Measurements from ENCODE around the gene CCSER1.
A peak's percentile ranks its signal among the peaks of the same experiment; 100 is the strongest.

The CCSER1 gene

GRCh38 chr4:90127223-90127705 is at the start of gene CCSER1:
TSS of gene CCSER1 (plus strand) at chr4:90127394.
- Mint-ChIP-seq H3K27ac (ENCODE audit: low read depth) (peak within 1 kb of the TSS; percentile 17), H3K9me3 (no peaks in the 10 kb centered on the region), H3K4me1 (peaks cover 18% of the 10 kb centered on the region), H3K4me3 (peak within 1 kb of the TSS; percentile 64), H3K36me3 (ENCODE audit: insufficient read depth) (peaks cover 6% of the 10 kb centered on the region), H3K27me3 (peaks cover 31% of the 10 kb centered on the region)
- ATAC-seq (replicated peaks; ENCODE audit: extremely low read depth, poor library complexity, severe bottlenecking) (peak; percentile 51), DNase-seq (ENCODE audit: low spot score in 2 of 2) (no peak)

DNA sequence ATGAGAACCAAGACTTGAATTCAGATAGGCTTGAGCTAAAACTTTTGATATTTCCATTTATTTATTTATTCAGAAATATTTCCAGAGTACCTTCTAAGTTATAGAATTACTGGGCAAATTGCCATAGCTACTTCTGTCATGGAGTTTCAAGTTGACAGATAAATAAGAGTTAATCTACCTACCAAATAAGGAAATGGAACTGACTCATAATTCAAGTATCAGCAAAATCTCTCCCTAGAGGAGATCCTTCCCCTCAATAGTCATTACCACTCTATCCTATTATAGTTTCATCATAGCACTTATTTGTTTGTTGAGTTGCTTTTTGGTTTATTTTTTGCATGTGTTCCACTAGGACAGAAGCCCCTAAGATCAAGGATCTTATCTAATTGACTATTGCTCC is 48.8 kb upstream of the CCSER1 start:
- ATAC-seq (replicated peaks; ENCODE audit: extremely low read depth, poor library complexity, severe bottlenecking), result no peak
- DNase-seq (ENCODE audit: low spot score in 2 of 2), result no peak
- no peak overlapping the region for H3K4me3 Mint-ChIP-seq

GRCh38 chr4:90080116-90080515 is 47.1 kb upstream of the CCSER1 start:
- H3K9me3 Mint-ChIP-seq, result peaks cover 6% of the 10 kb centered on the region
- no peak overlapping the region for H3K4me3 Mint-ChIP-seq
- no peak for ATAC-seq (replicated peaks; ENCODE audit: extremely low read depth, poor library complexity, severe bottlenecking)
- peaks cover 4% of the 10 kb centered on the region for H3K27me3 Mint-ChIP-seq
- no peak overlapping the region for H3K27ac Mint-ChIP-seq (ENCODE audit: low read depth)
- no peaks in the 10 kb centered on the region for H3K4me1 Mint-ChIP-seq
- DNase-seq (ENCODE audit: low spot score in 2 of 2), result no peak
- H3K36me3 Mint-ChIP-seq (ENCODE audit: insufficient read depth), result no peaks in the 10 kb centered on the region

More for the DNA sequence above, 48.8 kb upstream of the CCSER1 start:
- no peak overlapping the region for H3K27ac Mint-ChIP-seq (ENCODE audit: low read depth)
- peaks cover 6% of the 10 kb centered on the region for H3K9me3 Mint-ChIP-seq
- H3K4me1 Mint-ChIP-seq, result no peaks in the 10 kb centered on the region
- H3K36me3 Mint-ChIP-seq (ENCODE audit: insufficient read depth), result no peaks in the 10 kb centered on the region
- peaks cover 10% of the 10 kb centered on the region for H3K27me3 Mint-ChIP-seq

DNA sequence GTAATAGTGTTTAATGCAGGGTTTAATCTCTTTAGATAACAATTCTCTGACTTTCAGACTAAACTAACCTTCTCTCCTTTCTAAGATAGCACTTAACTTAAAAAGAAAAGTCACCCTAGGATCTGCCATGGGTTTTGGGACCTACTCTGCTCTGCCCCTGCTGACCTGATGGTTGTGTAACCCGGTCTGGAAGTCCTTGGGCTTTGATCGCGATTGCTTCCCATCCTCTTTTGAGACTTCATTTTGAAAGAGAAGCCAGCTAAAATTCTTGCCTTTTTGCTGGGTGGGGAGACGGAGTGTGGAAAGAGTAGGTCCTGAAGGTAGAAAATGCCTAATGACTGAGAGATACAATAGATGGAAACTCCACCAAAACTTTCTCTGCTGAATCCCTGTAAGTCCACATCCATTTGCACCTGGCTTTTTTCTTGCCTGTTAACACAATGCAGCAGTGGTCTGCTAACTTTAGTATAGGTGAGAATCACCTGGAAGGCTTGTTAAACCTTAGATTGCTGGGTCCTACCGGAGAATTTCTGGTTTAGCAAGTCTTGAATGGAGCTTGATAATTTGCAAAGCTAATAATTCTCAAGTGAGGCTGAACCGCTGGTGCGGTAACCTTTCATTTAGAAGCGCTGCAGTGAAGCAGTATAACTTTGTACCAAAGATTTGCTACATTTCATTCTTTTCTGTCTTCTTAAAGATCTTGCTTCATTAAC is 45.6 kb upstream of the CCSER1 start:
- Mint-ChIP-seq H3K9me3 (peaks cover 6% of the 10 kb centered on the region), H3K4me3 (no peak overlapping the region), H3K27ac (ENCODE audit: low read depth) (no peak overlapping the region), H3K4me1 (no peaks in the 10 kb centered on the region), H3K36me3 (ENCODE audit: insufficient read depth) (no peaks in the 10 kb centered on the region), H3K27me3 (no peaks in the 10 kb centered on the region)
- DNase-seq (ENCODE audit: low spot score in 2 of 2), result no peak
- no peak for ATAC-seq (replicated peaks; ENCODE audit: extremely low read depth, poor library complexity, severe bottlenecking)

DNA sequence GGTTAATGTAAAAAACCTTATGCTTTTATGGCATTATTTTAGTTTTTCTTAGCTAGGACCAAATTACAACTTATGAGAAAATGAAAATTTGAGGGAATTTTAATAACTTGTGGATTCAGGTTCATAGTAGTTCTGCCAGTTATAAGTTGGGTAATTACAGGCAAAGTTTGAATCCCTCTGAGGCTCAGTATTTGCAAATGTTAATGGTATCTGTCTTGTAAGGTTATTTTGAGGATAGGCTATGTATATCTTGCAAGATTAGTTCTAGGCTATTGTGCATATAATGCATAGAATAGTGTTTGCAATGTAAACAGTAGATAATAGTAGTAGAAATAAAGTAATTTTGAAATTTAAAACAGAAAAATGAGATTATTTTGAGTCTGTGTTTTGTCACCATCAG is 44.7 kb upstream of the CCSER1 start:
- Mint-ChIP-seq H3K4me3 (no peak overlapping the region), H3K27ac (ENCODE audit: low read depth) (no peak overlapping the region), H3K36me3 (ENCODE audit: insufficient read depth) (no peaks in the 10 kb centered on the region), H3K4me1 (no peaks in the 10 kb centered on the region), H3K27me3 (no peaks in the 10 kb centered on the region), H3K9me3 (peaks cover 6% of the 10 kb centered on the region)
- no peak for DNase-seq (ENCODE audit: low spot score in 2 of 2)
- no peak for ATAC-seq (replicated peaks; ENCODE audit: extremely low read depth, poor library complexity, severe bottlenecking)

- no peak overlapping the region for H3K4me3 Mint-ChIP-seq
- DNase-seq (ENCODE audit: low spot score in 2 of 2) (no peak), ATAC-seq (replicated peaks; ENCODE audit: extremely low read depth, poor library complexity, severe bottlenecking) (no peak)
- H3K36me3 Mint-ChIP-seq (ENCODE audit: insufficient read depth), result no peaks in the 10 kb centered on the region
- H3K27ac Mint-ChIP-seq (ENCODE audit: low read depth), result no peak overlapping the region
- no peaks in the 10 kb centered on the region for H3K27me3 Mint-ChIP-seq
- H3K9me3 Mint-ChIP-seq, result no peaks in the 10 kb centered on the region
- no peaks in the 10 kb centered on the region for H3K4me1 Mint-ChIP-seq
These were observed 42.8 kb upstream of the CCSER1 start for GRCh38 chr4:90084277-90084966.

DNA sequence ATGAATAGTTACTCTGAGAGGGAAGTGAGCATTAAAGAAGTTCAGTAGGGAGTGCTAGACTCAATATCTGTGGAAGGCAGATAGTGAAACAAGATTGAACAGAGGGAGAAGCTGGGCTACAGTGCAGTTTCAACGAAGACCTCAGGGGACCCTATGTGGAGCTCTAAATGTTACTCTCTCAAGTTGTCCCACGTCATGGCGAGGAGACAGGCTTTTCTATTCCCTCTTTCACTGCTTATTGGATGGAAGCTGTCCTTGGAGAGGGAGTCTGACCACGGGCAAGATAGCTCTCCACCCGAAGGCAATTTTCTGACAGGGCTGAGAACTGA is 42.3 kb upstream of the CCSER1 start:
- H3K27me3 Mint-ChIP-seq, result no peaks in the 10 kb centered on the region
- ATAC-seq (replicated peaks; ENCODE audit: extremely low read depth, poor library complexity, severe bottlenecking) (no peak), DNase-seq (ENCODE audit: low spot score in 2 of 2) (no peak)
- H3K4me1 Mint-ChIP-seq, result no peaks in the 10 kb centered on the region
- H3K9me3 Mint-ChIP-seq, result no peaks in the 10 kb centered on the region
- H3K27ac Mint-ChIP-seq (ENCODE audit: low read depth), result no peak overlapping the region
- H3K4me3 Mint-ChIP-seq, result no peak overlapping the region
- no peaks in the 10 kb centered on the region for H3K36me3 Mint-ChIP-seq (ENCODE audit: insufficient read depth)

DNA sequence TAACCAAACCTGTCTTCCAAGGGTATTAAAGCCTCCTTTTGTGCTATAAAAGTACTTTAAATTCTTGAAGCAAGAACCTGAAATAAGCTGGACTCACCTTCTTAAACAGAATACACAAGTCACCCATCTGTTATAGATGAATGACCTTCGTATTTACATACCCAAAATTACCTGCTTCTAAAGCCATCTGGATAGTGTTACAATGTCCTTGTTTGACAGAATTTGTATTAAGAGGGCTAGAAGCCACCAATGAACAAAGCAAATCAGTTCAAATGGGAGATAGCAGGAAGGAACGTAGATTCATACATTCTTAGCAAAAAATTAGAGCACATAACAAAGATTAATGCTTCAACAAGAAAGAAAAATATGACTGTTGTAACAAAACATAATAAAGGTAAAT is 33.7 kb upstream of the CCSER1 start:
- Mint-ChIP-seq H3K27ac (ENCODE audit: low read depth) (no peak overlapping the region), H3K27me3 (no peaks in the 10 kb centered on the region), H3K9me3 (no peaks in the 10 kb centered on the region), H3K36me3 (ENCODE audit: insufficient read depth) (no peaks in the 10 kb centered on the region), H3K4me3 (no peak overlapping the region), H3K4me1 (no peaks in the 10 kb centered on the region)
- DNase-seq (ENCODE audit: low spot score in 2 of 2), result no peak
- ATAC-seq (replicated peaks; ENCODE audit: extremely low read depth, poor library complexity, severe bottlenecking), result no peak

- Mint-ChIP-seq H3K9me3 (peaks cover 5% of the 10 kb centered on the region), H3K27me3 (no peaks in the 10 kb centered on the region), H3K27ac (ENCODE audit: low read depth) (no peak overlapping the region), H3K4me1 (no peaks in the 10 kb centered on the region), H3K36me3 (ENCODE audit: insufficient read depth) (no peaks in the 10 kb centered on the region), H3K4me3 (no peak overlapping the region)
- ATAC-seq (replicated peaks; ENCODE audit: extremely low read depth, poor library complexity, severe bottlenecking) (no peak), DNase-seq (ENCODE audit: low spot score in 2 of 2) (no peak)
These were observed 32.2 kb upstream of the CCSER1 start for GRCh38 chr4:90095000-90095399.

- ATAC-seq (replicated peaks; ENCODE audit: extremely low read depth, poor library complexity, severe bottlenecking) (no peak), DNase-seq (ENCODE audit: low spot score in 2 of 2) (no peak)
- peaks cover 5% of the 10 kb centered on the region for H3K9me3 Mint-ChIP-seq
- no peaks in the 10 kb centered on the region for H3K36me3 Mint-ChIP-seq (ENCODE audit: insufficient read depth)
- no peaks in the 10 kb centered on the region for H3K4me1 Mint-ChIP-seq
- H3K4me3 Mint-ChIP-seq, result no peak overlapping the region
- H3K27me3 Mint-ChIP-seq, result no peaks in the 10 kb centered on the region
- no peak overlapping the region for H3K27ac Mint-ChIP-seq (ENCODE audit: low read depth)
These were observed 27.4 kb upstream of the CCSER1 start for GRCh38 chr4:90099812-90100211.

GRCh38 chr4:90103991-90104390 is 23.2 kb upstream of the CCSER1 start:
- no peak overlapping the region for H3K27ac Mint-ChIP-seq (ENCODE audit: low read depth)
- H3K4me1 Mint-ChIP-seq, result no peaks in the 10 kb centered on the region
- no peaks in the 10 kb centered on the region for H3K27me3 Mint-ChIP-seq
- no peak overlapping the region for H3K4me3 Mint-ChIP-seq
- no peak for ATAC-seq (replicated peaks; ENCODE audit: extremely low read depth, poor library complexity, severe bottlenecking)
- peaks cover 5% of the 10 kb centered on the region for H3K9me3 Mint-ChIP-seq
- H3K36me3 Mint-ChIP-seq (ENCODE audit: insufficient read depth), result no peaks in the 10 kb centered on the region
- no peak for DNase-seq (ENCODE audit: low spot score in 2 of 2)

- Mint-ChIP-seq H3K4me1 (no peaks in the 10 kb centered on the region), H3K9me3 (no peaks in the 10 kb centered on the region), H3K36me3 (ENCODE audit: insufficient read depth) (no peaks in the 10 kb centered on the region), H3K27me3 (no peaks in the 10 kb centered on the region), H3K4me3 (no peak overlapping the region), H3K27ac (ENCODE audit: low read depth) (no peak overlapping the region)
- ATAC-seq (replicated peaks; ENCODE audit: extremely low read depth, poor library complexity, severe bottlenecking) (no peak), DNase-seq (ENCODE audit: low spot score in 2 of 2) (no peak)
These were observed 21.9 kb upstream of the CCSER1 start for GRCh38 chr4:90105274-90105673.

DNA sequence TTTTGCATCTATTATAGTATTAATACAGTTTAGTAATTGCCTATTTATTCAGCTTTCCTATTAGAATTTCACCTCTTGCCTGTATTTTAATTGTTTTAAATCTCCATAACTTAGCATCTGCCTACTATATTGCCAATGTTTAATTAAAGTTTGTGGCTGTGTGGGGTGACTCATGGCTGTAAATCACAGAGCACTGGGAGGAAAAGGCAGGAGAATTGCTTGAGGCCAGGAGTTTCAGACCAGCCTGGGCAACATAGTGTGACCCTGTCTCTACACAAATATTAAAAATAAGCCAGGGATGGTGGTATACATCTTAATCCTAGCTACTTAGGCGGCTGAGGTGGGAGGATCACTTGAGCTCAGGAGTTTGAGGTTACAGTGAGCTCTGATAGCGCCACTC is 14.5 kb upstream of the CCSER1 start:
- no peaks in the 10 kb centered on the region for H3K27me3 Mint-ChIP-seq
- ATAC-seq (replicated peaks; ENCODE audit: extremely low read depth, poor library complexity, severe bottlenecking) (no peak), DNase-seq (ENCODE audit: low spot score in 2 of 2) (no peak)
- no peaks in the 10 kb centered on the region for H3K4me1 Mint-ChIP-seq
- no peak overlapping the region for H3K4me3 Mint-ChIP-seq
- H3K36me3 Mint-ChIP-seq (ENCODE audit: insufficient read depth), result no peaks in the 10 kb centered on the region
- no peak overlapping the region for H3K27ac Mint-ChIP-seq (ENCODE audit: low read depth)
- H3K9me3 Mint-ChIP-seq, result no peaks in the 10 kb centered on the region
